Stimulated activated CD8-positive, alpha-beta memory T cell treated with anti-CD3 and anti-CD28 coated beads, Interleukin-7, amount 100 ng/mL, for 1 hour (primary cell): Measurements from ENCODE around the gene CDH1.

ENCODE experiments used
- DNase-seq, 2 donors: peaks; one replicate each; pipeline ENCODE4 v3.0.0-alpha.2; 2020; ENCODE audit warnings: low read depth in 2 of 2

The CDH1 gene

GRCh38 chr16:68732042-68732680 lies 4.9 kb upstream of the CDH1 start:
- no peak for DNase-seq

DNA sequence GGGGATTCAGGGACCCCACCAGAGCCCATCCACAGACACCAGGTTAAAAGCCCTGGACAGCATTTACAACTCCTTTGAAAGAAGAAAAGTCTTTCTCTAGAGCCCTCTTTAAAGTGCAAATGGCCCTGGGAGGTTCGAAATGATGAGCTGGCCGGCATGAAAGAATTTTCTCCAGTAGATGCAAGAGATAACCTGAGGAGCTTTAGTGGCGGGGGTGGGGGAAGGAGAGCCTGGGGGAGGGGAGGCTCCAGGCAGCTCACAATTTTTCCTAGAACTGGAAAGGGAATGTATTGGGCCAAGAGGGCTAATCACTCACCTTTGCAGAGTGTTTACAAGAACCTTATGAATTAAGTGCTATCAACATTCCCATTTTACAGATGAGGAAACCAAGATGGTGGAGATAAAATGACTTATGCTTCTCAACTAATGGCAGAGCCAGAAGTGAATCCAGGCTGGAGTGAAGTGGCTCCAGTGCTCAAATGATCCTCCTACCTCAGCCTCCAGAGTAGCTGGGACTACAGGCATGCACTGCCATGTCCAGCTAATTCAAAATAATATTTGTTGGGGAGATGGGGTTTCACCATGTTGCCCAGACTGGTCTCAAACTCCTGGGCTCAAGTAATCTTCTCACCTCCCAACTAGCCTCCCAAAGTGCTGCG lies 4.2 kb upstream of the CDH1 start:
- DNase-seq: no peak

- DNase-seq: no peak
These were observed 3.5 kb upstream of the CDH1 start for GRCh38 chr16:68733570-68733969.

- no peak for DNase-seq
These were observed 2.3 kb upstream of the CDH1 start for GRCh38 chr16:68734782-68735181.

- DNase-seq: no peak
These were observed 531 bp upstream of the CDH1 start for GRCh38 chr16:68736561-68736960.

DNA sequence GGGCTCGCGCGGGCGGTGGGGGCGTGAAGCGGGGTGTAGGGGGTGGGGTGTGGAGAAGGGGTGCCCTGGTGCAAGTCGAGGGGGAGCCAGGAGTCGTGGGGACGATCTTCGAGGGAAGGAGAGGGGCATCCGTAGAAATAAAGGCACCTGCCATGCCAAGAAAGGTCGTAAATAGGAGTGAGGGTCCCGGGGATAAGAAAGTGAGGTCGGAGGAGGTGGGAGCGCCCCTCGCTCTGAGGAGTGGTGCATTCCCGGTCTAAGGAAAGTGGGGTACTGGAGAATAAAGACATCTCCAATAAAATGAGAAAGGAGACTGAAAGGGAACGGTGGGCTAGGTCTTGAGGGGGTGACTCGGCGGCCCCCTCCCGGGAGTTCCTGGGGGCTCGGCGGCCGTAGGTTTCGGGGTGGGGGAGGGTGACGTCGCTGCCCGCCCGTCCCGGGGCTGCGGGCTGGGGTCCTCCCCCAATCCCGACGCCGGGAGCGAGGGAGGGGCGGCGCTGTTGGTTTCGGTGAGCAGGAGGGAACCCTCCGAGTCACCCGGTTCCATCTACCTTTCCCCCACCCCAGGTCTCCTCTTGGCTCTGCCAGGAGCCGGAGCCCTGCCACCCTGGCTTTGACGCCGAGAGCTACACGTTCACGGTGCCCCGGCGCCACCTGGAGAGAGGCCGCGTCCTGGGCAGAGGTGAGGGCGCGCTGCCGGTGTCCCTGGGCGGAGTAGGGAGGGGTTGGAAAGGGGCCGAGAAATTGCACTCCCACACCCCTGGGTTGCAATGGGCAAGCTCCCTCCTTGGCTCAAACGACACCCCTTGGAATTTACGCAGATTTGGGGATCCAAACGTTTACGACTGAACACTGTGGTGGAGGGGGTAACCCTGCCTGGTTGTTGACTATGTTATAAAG lies 888 bp downstream of the CDH1 start:
- no peak for DNase-seq

DNA sequence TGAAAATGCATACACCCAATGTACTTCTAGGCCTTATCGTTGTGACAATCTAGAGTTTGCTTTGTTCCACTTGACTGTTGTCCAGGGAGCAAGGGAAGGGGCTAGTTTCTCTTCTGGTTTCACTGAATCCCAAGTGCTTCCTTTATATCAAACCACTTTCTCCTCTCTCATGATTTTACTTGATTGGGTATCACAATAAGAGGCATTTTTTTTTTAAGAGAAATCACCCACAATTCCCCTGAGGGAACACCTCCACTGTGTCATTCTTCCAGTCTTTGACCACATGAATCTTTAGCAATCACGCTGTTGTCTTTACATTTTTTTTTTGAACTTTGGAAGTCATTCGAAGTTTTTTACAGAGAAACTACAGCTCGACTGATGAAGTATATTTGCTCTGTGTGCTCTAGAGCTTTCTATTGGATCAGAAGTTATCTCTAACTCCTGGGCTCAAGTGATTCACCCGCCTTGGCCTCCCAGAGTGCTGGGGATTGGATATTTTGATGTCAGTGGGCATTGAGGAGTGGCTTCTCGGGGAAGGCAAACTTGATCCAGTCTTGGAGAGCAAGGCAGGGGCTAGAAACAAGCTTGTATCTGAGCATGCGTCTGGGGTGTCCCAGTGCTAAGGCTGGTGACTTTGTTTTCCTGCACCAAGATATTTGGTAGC lies 3.0 kb downstream of the CDH1 start:
- no peak for DNase-seq

- no peak for DNase-seq
These were observed 3.7 kb downstream of the CDH1 start for GRCh38 chr16:68740628-68741346.

- no peak for DNase-seq
These were observed 6.6 kb downstream of the CDH1 start for GRCh38 chr16:68743664-68744063.

DNA sequence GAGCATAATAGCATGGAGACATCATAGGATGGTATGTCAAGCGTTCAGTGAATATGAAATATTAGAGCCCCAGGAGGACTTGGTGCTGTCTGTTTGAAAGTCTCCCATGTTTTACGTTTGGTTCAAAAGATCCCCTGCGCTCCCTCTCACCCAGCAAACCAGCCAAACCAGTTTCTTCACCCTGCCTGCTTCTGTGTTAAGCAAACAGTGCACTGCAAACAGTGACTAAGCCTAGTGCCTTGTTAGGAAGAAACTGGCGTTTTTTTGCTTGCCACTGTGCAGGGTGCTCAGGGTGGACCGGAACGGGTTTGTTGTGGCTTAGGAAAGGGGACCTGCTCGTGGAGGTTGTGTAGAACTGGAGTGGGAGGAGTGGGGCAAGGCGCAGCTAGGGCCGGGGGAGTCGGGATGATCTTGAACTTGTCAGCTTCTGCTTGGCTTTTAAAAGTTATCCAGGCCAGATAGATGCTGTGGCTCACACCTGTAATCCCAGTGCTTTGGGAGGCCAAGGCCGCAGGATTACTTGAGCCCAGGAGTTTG lies 7.7 kb downstream of the CDH1 start:
- DNase-seq: no peak

DNA sequence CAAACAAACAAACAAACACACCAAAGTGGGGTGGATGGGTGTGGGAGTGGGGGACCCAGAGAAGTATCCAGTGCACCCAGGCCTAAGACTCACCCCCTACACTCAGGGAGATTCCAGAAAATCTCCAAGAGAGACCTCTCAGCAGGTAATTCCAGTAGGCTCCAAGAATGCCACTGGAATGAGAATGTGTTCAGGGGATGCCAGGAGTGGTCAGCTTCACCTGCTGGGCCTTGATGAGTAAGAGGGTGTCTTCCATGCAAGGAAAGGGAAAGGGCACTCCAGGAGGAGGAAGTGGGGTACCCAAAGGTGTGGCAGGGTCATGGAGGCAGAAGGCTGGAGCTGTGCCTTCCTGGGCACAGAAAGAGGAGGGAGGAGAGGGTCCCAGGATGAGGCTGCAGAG lies 9.9 kb downstream of the CDH1 start:
- no peak for DNase-seq

DNA sequence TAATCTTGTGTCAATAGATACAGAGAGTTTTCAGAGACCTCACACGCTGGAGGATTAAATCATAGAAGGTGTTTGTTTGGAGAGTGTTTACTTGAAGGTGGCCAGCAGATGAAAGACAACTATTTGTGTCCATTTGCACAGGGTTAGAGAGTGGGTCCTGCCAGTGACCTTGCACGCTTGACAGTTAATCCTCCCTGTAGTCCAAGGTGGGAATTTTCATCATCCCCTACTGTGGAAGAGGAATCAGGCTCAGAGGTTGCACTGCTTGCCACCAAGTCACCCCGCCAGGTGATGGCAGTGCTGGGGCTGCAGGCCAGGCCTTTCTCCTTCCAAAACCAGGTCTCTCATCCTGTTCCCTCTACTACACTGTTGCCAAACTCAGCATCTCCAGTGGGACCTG lies 12.3 kb downstream of the CDH1 start:
- no peak for DNase-seq

DNA sequence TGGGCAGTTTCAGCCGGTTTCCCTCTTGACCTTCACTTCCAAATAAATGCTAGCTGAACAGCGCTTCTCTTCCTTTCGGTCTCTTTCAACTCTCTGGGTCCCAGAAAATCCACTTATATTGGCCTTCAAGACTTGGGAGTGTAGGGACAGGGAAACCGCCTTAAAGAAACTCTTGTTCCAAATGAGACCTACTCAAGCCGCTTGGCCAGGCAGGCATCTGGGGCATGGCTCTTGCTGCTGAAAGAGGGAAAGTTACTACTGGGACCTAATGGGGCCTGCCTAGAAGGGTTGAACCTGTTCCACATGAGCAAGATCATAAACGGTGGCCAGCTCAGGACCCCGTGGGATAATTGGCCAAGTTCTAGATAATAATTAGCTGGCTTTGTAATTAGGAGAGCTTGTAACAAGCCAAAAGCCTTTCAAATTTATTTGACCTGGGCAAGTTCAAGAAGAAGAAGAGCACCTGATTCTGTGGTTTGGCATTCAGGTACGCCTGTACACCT lies 13.2 kb downstream of the CDH1 start:
- no peak for DNase-seq

DNA sequence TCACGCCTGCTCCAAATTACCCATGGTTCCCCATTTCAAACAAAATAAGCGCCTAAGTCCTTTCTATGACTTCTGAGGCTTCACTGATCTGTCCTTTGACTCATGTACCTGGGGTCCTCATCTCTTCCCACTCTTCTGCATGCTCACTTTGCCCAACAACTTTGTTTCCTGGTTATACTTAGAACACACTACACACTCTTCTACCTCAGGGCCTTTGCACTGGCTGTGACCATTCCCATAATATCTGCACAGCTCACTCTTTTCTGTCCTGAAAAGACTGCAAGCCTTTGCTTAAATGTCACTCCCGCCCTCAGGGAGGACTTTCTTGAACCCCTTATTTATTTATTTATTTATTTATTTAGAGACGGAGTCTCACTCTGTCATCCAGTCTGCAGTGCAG lies 14.1 kb downstream of the CDH1 start:
- DNase-seq: no peak

DNA sequence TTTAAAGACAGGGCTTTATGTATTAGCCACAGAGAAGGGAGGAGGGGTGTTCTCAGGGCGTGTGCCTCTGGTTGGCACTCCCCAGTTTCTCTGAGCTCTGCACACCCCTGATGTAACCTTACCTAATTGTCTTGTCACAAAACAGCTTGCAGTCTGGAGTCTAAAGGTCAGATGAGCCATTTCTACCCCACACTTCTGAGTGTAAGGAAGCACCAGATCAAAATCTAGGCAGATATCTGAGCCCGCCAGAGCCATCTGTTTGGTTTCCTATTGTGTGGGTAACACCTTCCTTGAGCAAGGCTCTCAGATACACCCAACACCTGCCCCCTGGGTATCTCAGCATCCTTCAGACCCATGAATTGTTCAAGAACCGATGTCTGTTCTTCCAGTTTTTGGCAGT lies 15.5 kb downstream of the CDH1 start:
- DNase-seq: peak in 1 of 2 donors; percentile 2

GRCh38 chr16:68754084-68754792 lies 17.1 kb downstream of the CDH1 start:
- DNase-seq: no peak

GRCh38 chr16:68756239-68756915 lies 19.3 kb downstream of the CDH1 start:
- peak in 1 of 2 donors; percentile 17 for DNase-seq

DNA sequence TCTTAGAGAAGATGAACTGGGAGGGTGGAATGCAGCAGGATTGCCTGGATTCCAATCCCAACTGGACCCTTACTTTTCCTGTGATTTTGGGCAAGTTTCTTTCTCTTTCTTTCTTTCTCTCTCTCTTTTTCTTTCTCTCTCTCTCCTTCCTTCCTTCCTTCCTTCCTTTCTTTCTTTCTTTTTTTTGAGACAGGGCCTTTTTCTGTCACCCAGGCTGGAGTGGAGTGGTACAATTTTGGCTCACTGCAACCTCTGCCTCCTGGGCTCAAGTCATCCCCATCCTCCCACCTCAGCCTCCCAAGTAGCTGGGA lies 20.5 kb downstream of the CDH1 start:
- no peak for DNase-seq

DNA sequence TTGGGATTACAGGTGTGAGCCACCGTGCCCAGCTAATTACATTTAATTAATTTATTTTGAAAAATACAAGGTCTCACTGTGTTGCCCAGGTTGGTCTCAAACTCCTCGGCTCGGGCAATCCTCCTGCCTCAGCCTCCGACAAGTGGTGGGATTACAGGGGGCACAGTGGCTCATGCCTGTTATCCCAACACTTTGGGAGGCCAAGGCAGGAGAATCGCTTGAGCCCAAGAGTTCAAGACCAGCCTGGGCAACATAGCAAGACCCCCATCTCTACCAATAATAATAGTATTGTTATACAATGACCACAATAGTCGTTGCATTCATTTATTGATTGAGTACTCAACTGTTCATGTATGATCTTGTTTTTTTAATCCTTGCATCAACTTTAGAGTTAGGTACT lies 22.0 kb downstream of the CDH1 start:
- DNase-seq: no peak

GRCh38 chr16:68760671-68761275 lies 23.7 kb downstream of the CDH1 start:
- DNase-seq: no peak
